Jurkat, Clone E6-1 (cell line): ENCODE data around the gene STAB1.

Source experiments
- DNase-seq: peaks from one replicate; pipeline ENCODE4 v3.0.0-alpha.2; 2011; ENCODE audit warnings: low read depth, low spot score
- H3K4me3 ChIP-seq: 2 replicates; pipeline ENCODE4 v1.5.1; 2011; ENCODE audit warnings: mild to moderate bottlenecking, low read length, control low read depth, moderate library complexity

The STAB1 gene

DNA sequence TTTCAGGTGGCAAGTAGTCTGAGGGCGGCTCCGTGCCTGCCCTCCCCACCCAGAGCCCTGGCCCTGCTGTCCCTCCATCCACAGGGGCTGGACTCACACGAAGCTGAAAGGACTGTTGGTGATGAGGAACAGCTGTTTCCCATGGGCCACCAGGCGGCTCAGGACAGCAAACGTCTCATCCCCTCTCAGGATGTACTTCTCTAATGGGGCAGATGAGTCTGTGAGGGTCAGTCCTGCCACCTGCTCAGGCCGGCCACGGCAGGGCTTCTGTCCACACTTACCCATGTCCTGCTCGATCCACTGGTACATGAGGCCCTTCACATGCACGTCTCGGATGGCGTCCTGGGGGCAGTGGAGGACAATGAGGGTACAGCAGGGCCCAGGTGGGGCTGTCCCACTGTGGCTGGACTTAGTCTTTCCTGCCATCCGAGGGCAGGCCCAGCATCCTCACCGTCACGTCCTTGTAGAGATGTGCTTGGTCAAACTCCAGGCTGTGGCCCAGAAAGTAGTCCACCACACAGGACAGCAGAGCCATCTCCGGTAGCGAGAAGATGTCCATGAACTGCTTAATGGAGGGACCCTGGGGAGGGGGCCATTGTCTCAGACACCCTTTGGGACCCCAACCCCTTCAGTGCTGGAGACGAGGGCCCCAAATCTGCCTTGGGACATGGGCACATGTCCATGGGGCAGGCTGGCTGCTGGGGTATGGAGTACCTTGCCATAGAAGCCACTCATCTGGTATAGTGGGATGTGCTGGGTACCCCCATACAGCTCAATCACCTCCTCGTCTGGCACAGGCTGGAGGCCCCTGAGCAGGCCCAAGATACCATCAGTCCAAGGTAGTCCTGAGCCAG, 32.8 kb downstream of the STAB1 start:
- no peak for DNase-seq
- no peak overlapping the region for H3K4me3 ChIP-seq

DNA sequence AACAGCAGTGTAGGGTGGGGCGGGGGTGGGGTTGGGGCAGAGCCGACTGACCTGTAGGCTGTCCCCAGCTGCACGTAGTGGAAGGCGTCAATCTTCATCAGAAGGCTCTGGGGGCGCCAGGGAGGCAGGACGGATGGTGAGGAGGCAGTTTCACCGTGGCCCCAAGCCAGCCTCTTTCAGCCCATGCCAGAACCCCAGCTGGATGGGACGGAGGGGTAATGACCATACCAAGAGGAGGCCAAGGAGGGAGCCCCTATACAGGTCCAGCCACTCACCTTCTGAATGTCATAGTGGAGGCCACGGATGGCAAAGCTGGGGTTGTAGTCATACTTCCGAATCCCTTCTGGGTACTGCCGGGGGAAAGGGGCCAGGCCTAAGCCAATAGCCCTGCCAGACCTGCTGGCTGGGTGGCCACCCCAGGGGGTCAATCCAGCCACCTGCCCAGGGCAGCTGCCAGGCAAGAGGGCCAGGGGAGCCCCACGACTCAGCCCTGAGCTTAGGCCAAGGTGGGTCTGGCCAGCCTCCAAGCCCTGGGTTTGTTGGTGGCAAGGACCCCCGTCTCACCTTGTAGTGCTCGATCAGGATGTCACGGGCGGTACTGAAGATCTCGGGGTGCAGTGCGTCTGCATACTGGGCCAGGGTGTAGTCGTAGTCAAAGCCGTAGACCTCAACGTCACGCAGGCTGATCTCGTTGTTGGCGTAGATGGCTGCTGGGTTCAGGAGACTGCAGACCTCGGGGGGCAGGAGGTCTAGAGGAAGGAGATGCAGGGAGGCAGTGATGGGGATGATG, 33.6 kb downstream of the STAB1 start:
- DNase-seq: no peak
- no peak overlapping the region for H3K4me3 ChIP-seq

GRCh38 chr3:52529376-52530333, 34.5 kb downstream of the STAB1 start:
- no peak overlapping the region for H3K4me3 ChIP-seq
- no peak for DNase-seq

- DNase-seq: no peak
- no peak overlapping the region for H3K4me3 ChIP-seq
These were observed 36.0 kb downstream of the STAB1 start for GRCh38 chr3:52530918-52531826.

DNA sequence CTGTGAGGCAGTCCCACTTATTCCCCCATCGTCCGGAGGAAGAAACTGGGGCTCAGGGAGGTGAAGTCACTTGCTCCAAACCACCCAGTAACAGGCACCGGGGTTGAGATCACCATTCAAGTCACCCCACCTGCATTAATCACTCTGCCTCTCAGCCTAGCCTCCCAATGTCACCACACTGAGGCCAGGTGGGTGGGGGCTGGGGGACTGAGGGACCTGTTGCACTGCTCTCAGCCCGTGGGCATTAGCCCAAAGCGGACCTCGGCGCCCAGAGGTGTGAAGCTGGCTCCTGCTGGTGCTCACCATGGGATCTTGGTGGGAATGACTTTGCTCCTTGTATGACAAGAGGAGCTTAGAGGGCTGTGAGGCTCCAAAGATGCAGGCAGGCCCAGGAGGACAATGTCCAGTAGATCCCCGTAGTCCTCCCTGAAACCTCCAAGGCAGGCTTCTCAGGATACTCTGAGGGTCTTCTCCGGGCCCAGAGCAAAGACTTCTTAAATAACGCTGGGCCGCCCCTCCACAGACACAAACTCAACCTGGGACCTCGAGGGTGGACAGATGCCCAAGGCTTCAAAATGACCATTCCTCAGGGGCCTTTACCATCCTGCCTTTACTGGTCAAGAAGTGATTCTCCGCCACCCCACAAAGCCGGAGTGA, 36.9 kb downstream of the STAB1 start:
- peak overlapping the region; percentile 64 for H3K4me3 ChIP-seq
- DNase-seq: no peak

- peak overlapping the region; percentile 64 for H3K4me3 ChIP-seq
- no peak for DNase-seq
These were observed 37.3 kb downstream of the STAB1 start for GRCh38 chr3:52532517-52532837.

DNA sequence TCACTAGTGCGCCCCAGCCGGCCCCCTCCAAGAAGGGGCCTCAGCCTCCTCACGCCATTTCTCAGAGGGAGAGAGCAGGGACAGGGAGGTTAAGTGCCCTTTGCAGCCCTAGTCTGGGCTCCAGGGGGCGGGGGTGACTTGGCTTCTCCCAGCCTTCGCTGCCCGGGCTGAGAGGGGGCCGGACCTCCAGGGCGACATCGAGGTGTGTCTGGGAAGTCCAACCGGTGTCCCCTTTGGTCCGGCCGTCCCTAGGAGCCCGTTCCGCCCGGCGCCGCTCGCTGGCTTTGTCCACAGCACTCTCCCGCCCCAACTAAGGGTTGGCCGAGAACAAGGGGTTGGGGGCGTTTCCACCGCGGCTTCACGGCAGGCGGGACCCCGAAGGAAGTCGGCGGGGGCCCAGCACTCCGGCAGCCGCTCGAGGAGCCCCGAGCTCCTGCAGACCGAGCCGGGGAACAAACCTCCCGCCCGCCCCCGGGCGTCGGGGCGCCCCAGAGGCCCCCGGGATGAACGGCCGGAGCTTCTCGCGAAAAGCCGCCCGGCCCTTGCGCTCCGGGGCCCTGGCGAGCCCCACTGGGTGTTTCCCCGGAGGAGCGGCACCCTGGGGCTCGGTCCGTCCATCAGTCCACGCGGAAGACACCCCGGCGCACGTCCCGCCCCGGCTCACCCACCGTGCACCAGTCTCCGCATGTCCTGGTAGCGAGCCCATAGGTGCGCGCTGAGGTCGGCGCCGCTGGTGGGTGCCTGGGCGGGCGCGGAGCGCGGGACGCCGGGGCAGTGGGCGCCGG, 37.9 kb downstream of the STAB1 start:
- peak overlapping the region; percentile 64 for H3K4me3 ChIP-seq
- DNase-seq: no peak

DNA sequence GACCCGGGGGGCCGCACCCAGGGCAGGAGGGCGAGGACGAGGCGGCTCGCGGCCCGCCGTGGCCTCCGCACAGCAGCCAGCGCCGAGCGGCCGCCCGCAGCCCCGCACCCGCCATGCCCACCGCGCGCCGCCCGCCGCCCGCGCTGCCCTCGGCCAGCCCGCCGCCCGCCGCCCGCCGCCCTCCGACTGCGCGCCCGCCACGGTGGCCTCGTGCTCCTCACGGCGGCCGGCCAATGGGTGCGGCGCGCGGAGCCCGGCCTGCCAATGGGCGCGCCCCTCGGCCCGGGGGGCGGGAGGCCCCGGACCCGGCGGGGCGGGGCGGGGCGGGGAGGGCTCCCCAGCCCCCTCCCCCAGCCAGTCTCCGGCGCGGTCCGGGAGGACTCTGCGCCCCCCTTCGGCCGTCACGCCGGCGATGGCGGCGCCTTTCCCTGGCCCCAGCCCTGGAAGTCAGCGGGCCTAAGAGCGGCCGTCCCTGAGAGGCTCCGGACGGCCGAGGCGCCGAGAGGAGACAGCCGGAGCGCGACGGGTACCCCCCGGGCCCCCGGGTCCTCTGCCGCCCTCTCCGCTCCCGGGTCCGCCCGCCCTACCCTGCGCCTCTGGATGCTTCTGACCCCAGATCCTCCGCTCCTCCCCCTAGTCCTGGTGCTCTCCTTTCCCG, 38.6 kb downstream of the STAB1 start, which contains the start of gene NT5DC2:
Gene NT5DC2 (minus strand): TSS at position 235 of the 658 bp plus-strand sequence. CDS start 120 bp downstream, at position 115.
- peak; percentile 39 for DNase-seq
- peak within 1 kb of the TSS; percentile 64 for H3K4me3 ChIP-seq

DNA sequence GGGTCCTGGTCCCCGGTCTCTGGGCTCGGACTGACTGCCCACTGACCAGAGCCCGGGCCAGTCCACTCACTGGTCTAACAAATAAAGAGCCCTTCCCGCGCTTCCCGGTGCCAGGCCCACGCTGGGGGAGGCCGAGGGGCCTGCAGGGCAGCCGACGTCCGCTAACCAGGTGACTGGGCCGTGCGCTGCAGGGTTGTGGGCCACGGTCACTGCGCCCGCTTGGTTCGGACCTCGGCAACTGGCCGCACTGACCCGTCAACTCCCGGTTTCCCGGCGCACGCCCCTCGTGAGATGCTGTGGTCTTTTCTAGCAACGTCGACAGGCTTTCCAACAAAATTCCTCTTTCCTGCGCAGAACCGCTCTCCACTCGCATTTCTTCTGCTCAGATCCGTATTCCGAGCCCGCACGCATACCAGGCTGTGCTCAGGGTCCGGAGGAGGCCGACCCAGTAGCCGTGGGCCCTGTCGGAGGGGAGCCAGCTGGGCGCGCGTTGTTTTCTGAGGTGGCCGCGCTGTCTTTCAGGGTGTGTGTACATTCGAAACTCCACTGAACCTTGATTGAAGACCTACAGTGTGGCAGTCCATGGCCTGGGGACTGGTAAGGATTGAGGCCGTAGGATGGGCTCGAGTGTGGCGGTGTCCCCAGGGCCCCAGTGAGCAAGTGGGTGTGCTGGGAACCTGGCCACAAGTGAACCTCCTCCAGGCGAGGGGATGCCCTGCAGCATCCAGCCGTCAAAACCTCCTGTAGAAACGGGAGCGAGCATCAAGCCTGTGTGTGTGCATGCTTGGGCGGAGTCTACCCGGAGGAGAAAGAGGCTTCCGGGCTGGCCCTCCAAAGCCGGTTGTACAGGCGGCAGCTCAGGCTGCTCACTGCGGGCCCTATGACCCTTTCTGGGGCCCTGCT, 39.4 kb downstream of the STAB1 start:
- no peak overlapping the region for H3K4me3 ChIP-seq
- DNase-seq: no peak

- H3K4me3 ChIP-seq: peak overlapping the region; percentile 45
These were observed 40.4 kb downstream of the STAB1 start for GRCh38 chr3:52535411-52536111.

DNA sequence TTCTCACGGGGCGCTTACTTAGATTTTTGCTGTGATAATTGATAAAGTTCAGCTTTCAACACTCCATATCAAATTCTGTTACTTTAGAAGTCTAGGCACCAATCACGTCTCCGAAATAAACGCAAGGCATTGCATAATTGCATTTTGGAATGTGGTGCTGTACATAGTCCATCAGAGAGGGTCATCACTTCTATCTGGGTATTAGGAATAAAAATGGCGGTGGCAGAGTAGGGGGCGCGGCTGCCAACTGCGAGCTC, 40.9 kb downstream of the STAB1 start:
- H3K4me3 ChIP-seq: peak overlapping the region; percentile 45
- DNase-seq: no peak

More at GRCh38 chr3:52535411-52536111, 40.4 kb downstream of the STAB1 start:
- DNase-seq: no peak

DNA sequence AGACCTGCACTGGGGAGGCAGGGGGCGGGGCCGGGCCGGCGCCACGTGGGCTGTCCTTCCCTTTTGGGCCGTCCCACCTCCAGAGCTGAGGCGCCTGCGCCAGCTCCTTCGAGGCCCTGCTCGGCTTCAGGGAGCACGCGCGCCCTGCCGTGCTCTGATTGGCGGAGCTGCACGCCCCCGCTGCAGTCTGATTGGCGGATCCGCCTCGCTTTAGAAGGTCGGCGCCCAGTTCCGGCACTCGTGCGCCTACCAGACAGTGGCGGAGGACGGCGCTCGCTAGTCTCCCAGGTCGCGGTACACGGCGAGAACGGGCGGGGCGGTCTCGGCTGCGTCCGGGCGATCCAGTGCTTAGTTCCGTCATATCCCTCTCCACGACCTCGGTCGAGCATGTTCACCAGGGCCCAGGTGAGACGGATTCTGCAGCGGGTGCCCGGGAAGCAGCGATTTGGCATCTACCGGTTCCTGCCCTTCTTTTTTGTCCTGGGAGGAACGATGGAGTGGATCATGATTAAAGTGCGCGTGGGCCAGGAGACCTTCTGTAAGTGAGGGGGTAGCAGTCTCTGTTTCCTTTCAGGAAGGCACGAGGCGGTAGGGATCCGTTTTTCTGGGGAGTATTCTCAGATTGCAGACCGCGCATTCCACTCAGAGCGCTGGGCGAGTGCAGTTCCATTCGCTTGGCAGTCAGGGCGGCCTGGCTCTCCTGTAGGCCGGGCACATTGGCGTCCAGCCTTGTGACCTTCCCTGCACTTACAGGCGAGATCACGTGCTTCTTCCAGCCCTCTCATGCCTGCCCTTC, 41.4 kb downstream of the STAB1 start, which contains the start of gene UQCC5:
Gene UQCC5 (plus strand): TSS at position 237 of the 796 bp plus-strand sequence. CDS start 151 bp downstream, at position 388.
- peak within 1 kb of the TSS; percentile 95 for H3K4me3 ChIP-seq
- peak; percentile 97 for DNase-seq

GRCh38 chr3:52537165-52537620, 42.1 kb downstream of the STAB1 start:
- H3K4me3 ChIP-seq: peak overlapping the region; percentile 95
- DNase-seq: no peak

DNA sequence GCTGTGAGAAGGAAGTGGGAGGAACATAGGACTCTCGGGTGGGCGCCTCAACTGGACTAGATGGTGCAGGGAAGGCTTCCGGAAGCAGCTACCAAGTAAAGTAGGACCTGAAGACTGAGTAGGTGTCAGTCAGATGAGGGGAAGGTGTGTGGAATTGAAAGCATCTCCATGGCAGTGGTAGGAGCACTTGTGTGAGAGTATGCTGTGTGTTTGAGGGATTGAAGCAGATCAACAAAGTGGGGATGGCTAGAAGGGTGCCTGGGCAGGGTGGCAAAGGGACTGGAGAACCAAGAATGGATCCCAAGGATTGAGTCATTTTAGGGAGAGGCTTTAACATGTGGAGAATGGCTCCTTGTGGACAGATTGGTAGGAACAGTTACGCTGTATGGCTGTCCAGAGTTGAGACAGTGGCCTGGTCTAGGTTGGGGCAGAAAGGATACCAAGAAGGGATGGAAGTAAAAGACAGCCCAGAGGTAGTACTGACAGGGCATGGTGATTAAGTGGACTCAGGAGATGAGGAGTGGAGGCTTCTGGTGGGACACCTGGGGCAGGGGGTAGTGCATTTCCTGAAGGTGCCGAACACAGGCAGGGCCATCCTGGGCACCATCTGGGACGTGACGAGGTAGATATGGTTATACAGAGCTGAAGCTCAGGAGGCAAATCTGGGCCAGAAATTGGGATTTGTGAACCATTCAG, 42.7 kb downstream of the STAB1 start:
- no peak for DNase-seq

More for the DNA sequence above, 42.7 kb downstream of the STAB1 start:
- peak overlapping the region; percentile 95 for H3K4me3 ChIP-seq
